ENCODE data around the gene KIAA1958. TPM values are rescaled to one million over a fixed set of nuclear protein-coding genes. Genes with fewer than 3 reads are reported as not detected.

Gene KIAA1958
- total and polyA plus RNA-seq, 4 donors: 0.99 to 7.1 (median 3.3) TPM

DNA sequence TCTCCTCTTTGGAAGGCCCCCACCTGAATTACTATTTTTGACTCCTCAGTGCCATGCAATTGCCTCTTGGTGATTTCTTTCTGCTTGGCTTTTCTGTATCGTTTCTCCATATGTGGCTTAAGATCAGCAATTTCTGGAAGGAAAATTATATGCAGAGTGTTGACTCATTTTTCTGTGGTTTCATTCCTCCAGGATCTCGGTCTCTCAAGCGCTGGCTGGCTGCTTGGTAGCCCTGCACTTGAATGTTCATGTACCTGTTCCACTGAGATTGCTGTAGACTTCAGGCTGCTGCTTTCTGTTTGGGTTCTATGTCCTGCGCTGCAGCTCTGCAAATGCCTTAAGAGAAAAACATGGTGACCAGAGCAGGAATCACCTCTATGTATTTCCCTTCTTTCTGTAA lies 153.7 kb downstream of the KIAA1958 start:
- WGBS: 96% methylated on average over 4 of the region's 4 CpGs
- Histone ChIP-seq H3K9me3 (ENCODE audit: control insufficient read depth in 4 of 4, low read length in 3 of 4) (peaks cover 0 to 5% (median under 1%) of the 10 kb centered on the region in 4 donors), H3K36me3 (ENCODE audit: control insufficient read depth in 4 of 4, insufficient read depth in 3 of 4, low read depth in 1 of 4, low read length in 3 of 4) (peaks cover 0 to 4% (median 0%) of the 10 kb centered on the region in 4 donors), H3K4me3 (ENCODE audit: low read depth in 1 of 3, low read length in 3 of 3) (no peak overlapping the region), H3K27ac (ENCODE audit: low read depth in 1 of 2, low read length in 2 of 2) (no peak overlapping the region), H3K27me3 (ENCODE audit: control insufficient read depth in 4 of 4, insufficient read depth in 4 of 4, low read length in 3 of 4) (no peaks in the 10 kb centered on the region), H3K9ac (ENCODE audit: low read depth in 1 of 2, low read length in 2 of 2) (no peak overlapping the region), H3K4me1 (ENCODE audit: control insufficient read depth in 4 of 4, insufficient read depth in 4 of 4, low read length in 3 of 4) (no peaks in the 10 kb centered on the region)
- no peak for DNase-seq (ENCODE audit: low spot score)
- no peak for TF ChIP-seq EGR1 (IDR thresholded peaks at IDR 0.05; ENCODE audit: low read depth in 2 of 2)

DNA sequence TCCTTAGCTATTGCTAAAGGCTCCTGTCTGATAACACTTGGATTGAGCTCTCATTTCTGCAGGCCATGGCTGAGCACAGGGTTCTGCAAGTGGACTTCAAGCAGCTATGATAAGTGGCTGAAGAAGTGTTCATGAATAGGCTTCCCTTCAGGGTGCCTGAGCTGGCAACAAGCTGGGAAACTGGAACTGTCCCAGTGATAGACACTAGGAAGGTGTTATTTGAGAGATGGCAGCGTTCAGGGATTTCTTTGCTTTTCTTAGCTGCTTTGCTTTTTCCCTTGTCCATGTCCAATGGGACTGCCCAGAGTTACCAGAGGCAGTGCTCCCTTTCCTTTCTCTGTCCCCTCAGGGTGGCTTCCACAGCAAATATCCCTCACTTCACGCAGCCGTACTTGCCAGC lies 155.5 kb downstream of the KIAA1958 start:
- Histone ChIP-seq H3K4me3 (ENCODE audit: low read depth in 1 of 3, low read length in 3 of 3) (no peak overlapping the region), H3K27ac (ENCODE audit: low read depth in 1 of 2, low read length in 2 of 2) (no peak overlapping the region), H3K36me3 (ENCODE audit: control insufficient read depth in 4 of 4, insufficient read depth in 3 of 4, low read depth in 1 of 4, low read length in 3 of 4) (peaks cover 0 to 5% (median 2%) of the 10 kb centered on the region in 4 donors), H3K4me1 (ENCODE audit: control insufficient read depth in 4 of 4, insufficient read depth in 4 of 4, low read length in 3 of 4) (no peaks in the 10 kb centered on the region), H3K9me3 (ENCODE audit: control insufficient read depth in 4 of 4, low read length in 3 of 4) (peaks cover 0 to 5% (median under 1%) of the 10 kb centered on the region in 4 donors), H3K27me3 (ENCODE audit: control insufficient read depth in 4 of 4, insufficient read depth in 4 of 4, low read length in 3 of 4) (no peaks in the 10 kb centered on the region), H3K9ac (ENCODE audit: low read depth in 1 of 2, low read length in 2 of 2) (no peak overlapping the region)
- WGBS: 96% methylated on average over 3 of the region's 3 CpGs
- no peak for TF ChIP-seq EGR1 (IDR thresholded peaks at IDR 0.05; ENCODE audit: low read depth in 2 of 2)
- TF ChIP-seq JUND (IDR thresholded peaks at IDR 0.05): no peak
- TF ChIP-seq FOXA2 (IDR thresholded peaks at IDR 0.05): no peak
- no peak for TF ChIP-seq SP1 (IDR thresholded peaks at IDR 0.05)
- TF ChIP-seq TAF1 (conservative IDR thresholded peaks at IDR 0.05): no peak
- no peak for TF ChIP-seq YY1 (IDR thresholded peaks at IDR 0.05)
- TF ChIP-seq HNF4G (IDR thresholded peaks at IDR 0.05): no peak
- TF ChIP-seq, protein P1, sequence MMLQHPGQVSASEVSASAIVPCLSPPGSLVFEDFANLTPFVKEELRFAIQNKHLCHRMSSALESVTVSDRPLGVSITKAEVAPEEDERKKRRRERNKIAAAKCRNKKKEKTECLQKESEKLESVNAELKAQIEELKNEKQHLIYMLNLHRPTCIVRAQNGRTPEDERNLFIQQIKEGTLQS (IDR thresholded peaks at IDR 0.05): no peak
- TF ChIP-seq, protein P2, sequence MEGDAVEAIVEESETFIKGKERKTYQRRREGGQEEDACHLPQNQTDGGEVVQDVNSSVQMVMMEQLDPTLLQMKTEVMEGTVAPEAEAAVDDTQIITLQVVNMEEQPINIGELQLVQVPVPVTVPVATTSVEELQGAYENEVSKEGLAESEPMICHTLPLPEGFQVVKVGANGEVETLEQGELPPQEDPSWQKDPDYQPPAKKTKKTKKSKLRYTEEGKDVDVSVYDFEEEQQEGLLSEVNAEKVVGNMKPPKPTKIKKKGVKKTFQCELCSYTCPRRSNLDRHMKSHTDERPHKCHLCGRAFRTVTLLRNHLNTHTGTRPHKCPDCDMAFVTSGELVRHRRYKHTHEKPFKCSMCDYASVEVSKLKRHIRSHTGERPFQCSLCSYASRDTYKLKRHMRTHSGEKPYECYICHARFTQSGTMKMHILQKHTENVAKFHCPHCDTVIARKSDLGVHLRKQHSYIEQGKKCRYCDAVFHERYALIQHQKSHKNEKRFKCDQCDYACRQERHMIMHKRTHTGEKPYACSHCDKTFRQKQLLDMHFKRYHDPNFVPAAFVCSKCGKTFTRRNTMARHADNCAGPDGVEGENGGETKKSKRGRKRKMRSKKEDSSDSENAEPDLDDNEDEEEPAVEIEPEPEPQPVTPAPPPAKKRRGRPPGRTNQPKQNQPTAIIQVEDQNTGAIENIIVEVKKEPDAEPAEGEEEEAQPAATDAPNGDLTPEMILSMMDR (IDR thresholded peaks at IDR 0.05; ENCODE audit: low read depth, low read length, missing input control): no peak
- TF ChIP-seq RXRA (IDR thresholded peaks at IDR 0.05): no peak
- TF ChIP-seq, protein P3, sequence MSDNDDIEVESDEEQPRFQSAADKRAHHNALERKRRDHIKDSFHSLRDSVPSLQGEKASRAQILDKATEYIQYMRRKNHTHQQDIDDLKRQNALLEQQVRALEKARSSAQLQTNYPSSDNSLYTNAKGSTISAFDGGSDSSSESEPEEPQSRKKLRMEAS (IDR thresholded peaks at IDR 0.05): no peak
- no peak for TF ChIP-seq NR2F2 (IDR thresholded peaks at IDR 0.05)
- no peak for TF ChIP-seq RAD21 (IDR thresholded peaks at IDR 0.05)
- TF ChIP-seq FOXA1 (IDR thresholded peaks at IDR 0.05): no peak
- TF ChIP-seq, protein P4, sequence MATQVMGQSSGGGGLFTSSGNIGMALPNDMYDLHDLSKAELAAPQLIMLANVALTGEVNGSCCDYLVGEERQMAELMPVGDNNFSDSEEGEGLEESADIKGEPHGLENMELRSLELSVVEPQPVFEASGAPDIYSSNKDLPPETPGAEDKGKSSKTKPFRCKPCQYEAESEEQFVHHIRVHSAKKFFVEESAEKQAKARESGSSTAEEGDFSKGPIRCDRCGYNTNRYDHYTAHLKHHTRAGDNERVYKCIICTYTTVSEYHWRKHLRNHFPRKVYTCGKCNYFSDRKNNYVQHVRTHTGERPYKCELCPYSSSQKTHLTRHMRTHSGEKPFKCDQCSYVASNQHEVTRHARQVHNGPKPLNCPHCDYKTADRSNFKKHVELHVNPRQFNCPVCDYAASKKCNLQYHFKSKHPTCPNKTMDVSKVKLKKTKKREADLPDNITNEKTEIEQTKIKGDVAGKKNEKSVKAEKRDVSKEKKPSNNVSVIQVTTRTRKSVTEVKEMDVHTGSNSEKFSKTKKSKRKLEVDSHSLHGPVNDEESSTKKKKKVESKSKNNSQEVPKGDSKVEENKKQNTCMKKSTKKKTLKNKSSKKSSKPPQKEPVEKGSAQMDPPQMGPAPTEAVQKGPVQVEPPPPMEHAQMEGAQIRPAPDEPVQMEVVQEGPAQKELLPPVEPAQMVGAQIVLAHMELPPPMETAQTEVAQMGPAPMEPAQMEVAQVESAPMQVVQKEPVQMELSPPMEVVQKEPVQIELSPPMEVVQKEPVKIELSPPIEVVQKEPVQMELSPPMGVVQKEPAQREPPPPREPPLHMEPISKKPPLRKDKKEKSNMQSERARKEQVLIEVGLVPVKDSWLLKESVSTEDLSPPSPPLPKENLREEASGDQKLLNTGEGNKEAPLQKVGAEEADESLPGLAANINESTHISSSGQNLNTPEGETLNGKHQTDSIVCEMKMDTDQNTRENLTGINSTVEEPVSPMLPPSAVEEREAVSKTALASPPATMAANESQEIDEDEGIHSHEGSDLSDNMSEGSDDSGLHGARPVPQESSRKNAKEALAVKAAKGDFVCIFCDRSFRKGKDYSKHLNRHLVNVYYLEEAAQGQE (IDR thresholded peaks at IDR 0.05): no peak
- TF ChIP-seq GABPA (IDR thresholded peaks at IDR 0.05 in 1 of 2, conservative IDR thresholded peaks at IDR 0.05 in 1 of 2): no peak
- DNase-seq (ENCODE audit: low spot score): no peak

Measured in liver (tissue), 9 donors.